ENCODE results near the gene VWA1.

GRCh38 chr1:1491601-1492000, 56.1 kb downstream of the VWA1 start:
- TF ChIP-seq ZNF221 (tag by site-specific recombination; IDR thresholded peaks at IDR 0.05; ENCODE audit: borderline replicate concordance) (no peak), ZNF350 (tag by site-specific recombination; IDR thresholded peaks at IDR 0.05) (no peak), CTCF (tag by site-specific recombination; IDR thresholded peaks at IDR 0.05) (no peak), TRIM28 (IDR thresholded peaks at IDR 0.05; ENCODE audit: borderline replicate concordance, low read length) (no peak), ZNF16 (tag by site-specific recombination; IDR thresholded peaks at IDR 0.05; ENCODE audit: low read depth) (no peak), ZNF416 (tag by site-specific recombination; IDR thresholded peaks at IDR 0.05) (no peak), ZNF521 (tag by site-specific recombination; IDR thresholded peaks at IDR 0.05) (no peak), GLI4 (tag by site-specific recombination; IDR thresholded peaks at IDR 0.05) (no peak), YY1 (tag by site-specific recombination; IDR thresholded peaks at IDR 0.05) (no peak), ZNF530 (tag by site-specific recombination; IDR thresholded peaks at IDR 0.05; ENCODE audit: low read depth) (no peak), KLF1 (tag by site-specific recombination; IDR thresholded peaks at IDR 0.05) (no peak)
- TF ChIP-seq, protein P1, sequence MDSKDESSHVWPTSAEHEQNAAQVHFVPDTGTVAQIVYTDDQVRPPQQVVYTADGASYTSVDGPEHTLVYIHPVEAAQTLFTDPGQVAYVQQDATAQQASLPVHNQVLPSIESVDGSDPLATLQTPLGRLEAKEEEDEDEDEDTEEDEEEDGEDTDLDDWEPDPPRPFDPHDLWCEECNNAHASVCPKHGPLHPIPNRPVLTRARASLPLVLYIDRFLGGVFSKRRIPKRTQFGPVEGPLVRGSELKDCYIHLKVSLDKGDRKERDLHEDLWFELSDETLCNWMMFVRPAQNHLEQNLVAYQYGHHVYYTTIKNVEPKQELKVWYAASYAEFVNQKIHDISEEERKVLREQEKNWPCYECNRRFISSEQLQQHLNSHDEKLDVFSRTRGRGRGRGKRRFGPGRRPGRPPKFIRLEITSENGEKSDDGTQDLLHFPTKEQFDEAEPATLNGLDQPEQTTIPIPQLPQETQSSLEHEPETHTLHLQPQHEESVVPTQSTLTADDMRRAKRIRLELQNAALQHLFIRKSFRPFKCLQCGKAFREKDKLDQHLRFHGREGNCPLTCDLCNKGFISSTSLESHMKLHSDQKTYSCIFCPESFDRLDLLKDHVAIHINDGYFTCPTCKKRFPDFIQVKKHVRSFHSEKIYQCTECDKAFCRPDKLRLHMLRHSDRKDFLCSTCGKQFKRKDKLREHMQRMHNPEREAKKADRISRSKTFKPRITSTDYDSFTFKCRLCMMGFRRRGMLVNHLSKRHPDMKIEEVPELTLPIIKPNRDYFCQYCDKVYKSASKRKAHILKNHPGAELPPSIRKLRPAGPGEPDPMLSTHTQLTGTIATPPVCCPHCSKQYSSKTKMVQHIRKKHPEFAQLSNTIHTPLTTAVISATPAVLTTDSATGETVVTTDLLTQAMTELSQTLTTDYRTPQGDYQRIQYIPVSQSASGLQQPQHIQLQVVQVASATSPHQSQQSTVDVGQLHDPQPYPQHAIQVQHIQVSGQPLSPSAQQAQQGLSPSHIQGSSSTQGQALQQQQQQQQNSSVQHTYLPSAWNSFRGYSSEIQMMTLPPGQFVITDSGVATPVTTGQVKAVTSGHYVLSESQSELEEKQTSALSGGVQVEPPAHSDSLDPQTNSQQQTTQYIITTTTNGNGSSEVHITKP (tag by site-specific recombination; IDR thresholded peaks at IDR 0.05), result no peak
- TF ChIP-seq, protein P2, sequence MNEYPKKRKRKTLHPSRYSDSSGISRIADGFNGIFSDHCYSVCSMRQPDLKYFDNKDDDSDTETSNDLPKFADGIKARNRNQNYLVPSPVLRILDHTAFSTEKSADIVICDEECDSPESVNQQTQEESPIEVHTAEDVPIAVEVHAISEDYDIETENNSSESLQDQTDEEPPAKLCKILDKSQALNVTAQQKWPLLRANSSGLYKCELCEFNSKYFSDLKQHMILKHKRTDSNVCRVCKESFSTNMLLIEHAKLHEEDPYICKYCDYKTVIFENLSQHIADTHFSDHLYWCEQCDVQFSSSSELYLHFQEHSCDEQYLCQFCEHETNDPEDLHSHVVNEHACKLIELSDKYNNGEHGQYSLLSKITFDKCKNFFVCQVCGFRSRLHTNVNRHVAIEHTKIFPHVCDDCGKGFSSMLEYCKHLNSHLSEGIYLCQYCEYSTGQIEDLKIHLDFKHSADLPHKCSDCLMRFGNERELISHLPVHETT (tag by site-specific recombination; IDR thresholded peaks at IDR 0.05), result no peak
- TF ChIP-seq, protein P3, sequence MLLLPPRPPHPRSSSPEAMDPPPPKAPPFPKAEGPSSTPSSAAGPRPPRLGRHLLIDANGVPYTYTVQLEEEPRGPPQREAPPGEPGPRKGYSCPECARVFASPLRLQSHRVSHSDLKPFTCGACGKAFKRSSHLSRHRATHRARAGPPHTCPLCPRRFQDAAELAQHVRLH (tag by site-specific recombination; IDR thresholded peaks at IDR 0.05), result no peak
